C4-2B (cell line): ENCODE results near the gene PTDSS2.

Source experiments
- CTCF ChIP-seq: fragments of 450-650 bp; conservative IDR thresholded peaks from 2 replicates; pipeline ENCODE4 v1.5.1; 2017; ENCODE audit warnings: mild to moderate bottlenecking
- ZFX ChIP-seq: fragments of 450-650 bp; IDR thresholded peaks from 2 replicates; pipeline ENCODE4 v1.6.1; 2017

DNA sequence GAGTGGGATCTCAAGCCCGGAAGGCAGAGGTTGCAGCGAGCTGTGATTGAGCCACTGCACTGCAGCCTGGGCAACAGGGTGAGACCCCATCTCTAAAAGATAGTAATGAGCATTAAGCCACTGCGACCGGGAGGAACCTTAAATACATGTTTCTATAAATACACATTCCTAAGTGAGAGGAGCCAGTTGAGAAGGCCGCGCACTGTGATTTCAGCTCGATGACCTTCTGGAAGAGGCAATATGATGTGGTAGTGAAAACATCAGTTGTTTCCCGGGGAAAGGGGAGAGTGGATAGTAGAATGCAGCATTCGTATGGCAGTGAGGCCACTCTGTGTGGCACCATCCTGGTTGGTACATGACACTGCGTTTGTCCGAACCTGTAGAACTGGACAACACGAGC is 18.0 kb downstream of the PTDSS2 start:
- TF ChIP-seq CTCF, result no peak
- no peak for TF ChIP-seq ZFX
